ENCODE results near the gene ZNF184.
A peak's percentile ranks its signal among the peaks of the same experiment; 100 is the strongest.

ZNF184 gene

GRCh38 chr6:27471365-27472115 lies 1.4 kb downstream of the ZNF184 start:
- TF ChIP-seq CTCF (conservative IDR thresholded peaks at IDR 0.05; ENCODE audit: low read depth, low read length), result no peak
- peak overlapping the region; percentile 74 for H3K4me3 ChIP-seq (ENCODE audit: low read depth, low read length)
- peak; percentile 5 for DNase-seq (ENCODE audit: low read depth)

DNA sequence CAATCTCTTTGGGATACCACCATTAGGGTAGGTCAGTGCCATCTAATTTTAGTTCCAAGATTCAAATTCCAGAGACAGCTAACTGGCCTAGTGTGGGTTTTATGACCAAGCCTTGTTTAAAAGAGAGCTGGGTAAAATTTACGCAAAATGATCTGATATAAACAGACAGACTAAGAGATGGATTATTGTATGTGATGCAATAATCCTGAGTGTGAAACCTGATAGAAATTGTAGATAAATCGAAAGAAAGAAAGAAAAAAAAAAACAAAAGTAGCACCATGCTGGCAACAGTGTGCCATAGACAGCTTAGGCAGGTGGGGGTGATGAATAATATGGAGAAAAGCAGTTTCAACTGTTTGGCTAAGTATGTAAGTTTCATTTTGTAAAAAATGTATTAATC lies 2.9 kb downstream of the ZNF184 start:
- DNase-seq (ENCODE audit: low read depth), result no peak
- TF ChIP-seq CTCF (conservative IDR thresholded peaks at IDR 0.05; ENCODE audit: low read depth, low read length), result no peak
- H3K4me3 ChIP-seq (ENCODE audit: low read depth, low read length), result no peak overlapping the region

GRCh38 chr6:27468334-27468733 lies 4.6 kb downstream of the ZNF184 start:
- TF ChIP-seq CTCF (conservative IDR thresholded peaks at IDR 0.05; ENCODE audit: low read depth, low read length), result no peak
- no peak overlapping the region for H3K4me3 ChIP-seq (ENCODE audit: low read depth, low read length)
- peak; percentile 43 for DNase-seq (ENCODE audit: low read depth)

DNA sequence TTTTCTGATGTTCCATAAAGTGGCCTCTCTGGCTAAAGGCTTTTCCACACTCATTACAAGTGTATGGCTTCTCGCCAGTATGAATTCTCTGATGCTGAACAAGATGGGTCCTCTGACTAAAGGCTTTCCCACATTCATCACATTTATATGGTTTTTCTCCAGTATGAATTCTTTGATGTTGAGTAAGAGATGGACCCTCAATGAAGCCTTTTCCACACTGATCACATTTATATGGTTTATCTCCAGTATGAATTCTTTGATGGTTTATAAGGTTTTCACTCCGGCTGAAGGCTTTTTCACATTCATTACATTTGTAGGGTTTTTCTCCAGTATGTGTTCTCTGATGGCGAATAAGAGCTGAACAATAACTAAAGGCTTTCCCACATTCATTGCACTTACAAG lies 20.4 kb downstream of the ZNF184 start:
- no peak overlapping the region for H3K4me3 ChIP-seq (ENCODE audit: low read depth, low read length)
- DNase-seq (ENCODE audit: low read depth), result peak; percentile 20
- TF ChIP-seq CTCF (conservative IDR thresholded peaks at IDR 0.05; ENCODE audit: low read depth, low read length), result no peak

DNA sequence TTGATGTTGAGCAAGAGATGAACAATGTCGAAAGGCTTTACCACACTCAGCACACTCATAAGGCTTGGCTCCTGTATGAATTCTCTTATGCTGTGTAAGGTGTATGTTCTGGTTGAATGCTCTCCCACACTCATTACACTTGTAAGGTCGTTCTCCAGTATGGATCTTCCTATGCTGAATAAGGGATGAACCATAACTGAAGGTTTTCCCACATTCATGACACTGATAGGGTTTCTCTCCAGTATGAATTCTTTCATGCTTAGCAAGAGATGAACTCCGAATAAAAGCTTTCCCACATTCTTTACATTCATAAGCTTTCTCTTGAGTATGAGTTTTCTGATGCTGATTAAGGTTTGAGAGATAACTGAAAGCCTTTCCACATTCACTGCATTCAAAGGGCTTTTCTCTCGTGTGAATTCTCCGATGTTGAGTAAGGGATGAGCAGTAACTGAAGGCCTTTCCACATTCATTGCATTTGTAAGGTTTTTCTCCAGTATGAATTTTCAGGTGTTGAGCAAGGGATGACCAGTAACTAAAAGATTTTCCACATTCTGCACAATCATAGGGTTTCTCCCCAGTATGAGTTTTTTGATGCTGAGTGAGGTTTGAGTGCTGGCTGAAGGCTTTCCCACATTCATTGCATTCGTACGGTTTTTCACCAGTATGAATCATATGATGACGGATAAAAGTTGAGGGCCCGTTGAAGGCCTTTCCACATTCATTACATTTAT lies 21.1 kb downstream of the ZNF184 start:
- no peak for DNase-seq (ENCODE audit: low read depth)
- H3K4me3 ChIP-seq (ENCODE audit: low read depth, low read length), result no peak overlapping the region
- no peak for TF ChIP-seq CTCF (conservative IDR thresholded peaks at IDR 0.05; ENCODE audit: low read depth, low read length)

DNA sequence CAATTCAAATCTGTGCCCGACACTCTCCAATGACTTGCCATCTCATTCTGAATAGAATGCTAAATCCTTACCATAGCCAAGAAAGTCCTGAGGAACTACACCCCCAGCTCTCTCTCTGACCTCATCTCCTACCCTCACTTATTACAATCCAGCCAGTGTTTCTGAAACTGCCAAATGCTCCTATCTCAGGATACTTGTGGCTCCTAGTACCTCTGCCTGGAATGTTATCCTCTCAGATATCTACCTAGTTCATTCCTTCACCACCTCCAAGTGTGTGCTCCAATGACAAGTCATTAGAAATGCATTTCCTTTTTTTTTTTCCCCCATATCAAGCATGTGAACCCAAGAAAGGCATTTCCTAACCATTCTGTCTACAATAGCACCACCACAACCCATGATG lies 24.4 kb downstream of the ZNF184 start:
- no peak overlapping the region for H3K4me3 ChIP-seq (ENCODE audit: low read depth, low read length)
- no peak for TF ChIP-seq CTCF (conservative IDR thresholded peaks at IDR 0.05; ENCODE audit: low read depth, low read length)
- no peak for DNase-seq (ENCODE audit: low read depth)

All from choroid plexus epithelial cell (primary cell).